GOT3 (cell line): ENCODE results near the gene MANBA.
"Not testable (repeated sequence)": the region's sequence is repeated elsewhere in the genome, so short reads cannot be mapped to it uniquely, and the experiment has no call there.

ENCODE experiments used
- DNase-seq: peaks from one replicate; lab custom pipeline; 2025; ENCODE audit warnings: mixed read lengths; lab: John Stamatoyannopoulos, UW

Gene MANBA

DNA sequence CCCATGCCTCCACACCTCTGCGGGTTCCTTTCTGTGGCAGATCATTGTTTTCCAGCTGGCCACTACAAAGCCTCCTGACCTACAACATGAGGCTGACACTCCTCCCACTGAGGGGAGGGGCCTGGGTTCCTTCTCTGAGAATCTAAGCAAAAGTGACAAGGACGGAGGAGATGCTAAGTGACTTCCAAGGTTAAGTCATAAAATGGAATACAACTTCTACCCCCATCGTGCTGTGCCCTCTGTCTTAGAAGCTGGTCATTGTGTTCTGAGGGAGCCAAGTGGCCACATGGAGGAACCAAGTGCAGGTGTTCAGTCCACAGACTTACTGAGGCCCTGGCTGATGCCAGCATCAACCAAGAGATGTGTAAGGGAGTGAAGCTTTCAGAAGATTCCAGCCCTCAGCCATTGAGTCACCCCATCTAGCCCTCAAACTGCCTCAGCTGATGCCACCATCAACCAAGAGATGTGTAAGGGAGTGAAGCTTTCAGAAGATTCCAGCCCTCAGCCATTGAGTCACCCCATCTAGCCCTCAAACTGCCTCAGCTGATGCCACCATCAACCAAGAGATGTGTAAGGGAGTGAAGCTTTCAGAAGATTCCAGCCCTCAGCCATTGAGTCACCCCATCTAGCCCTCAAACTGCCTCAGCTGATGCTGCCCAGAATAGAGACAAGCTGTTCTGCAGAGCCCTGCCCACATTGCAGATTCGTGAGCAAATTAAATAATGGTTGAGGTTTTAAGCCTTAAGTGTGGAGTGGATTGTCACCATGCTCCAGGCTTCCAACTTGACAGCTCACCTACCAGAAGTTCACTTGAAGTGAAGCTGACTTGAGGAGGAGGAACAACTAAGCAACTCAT, 140.8 kb downstream of the MANBA start:
- not testable (repeated sequence) for DNase-seq

GRCh38 chr4:102619021-102619420, 141.7 kb downstream of the MANBA start:
- DNase-seq, result not testable (repeated sequence)

DNA sequence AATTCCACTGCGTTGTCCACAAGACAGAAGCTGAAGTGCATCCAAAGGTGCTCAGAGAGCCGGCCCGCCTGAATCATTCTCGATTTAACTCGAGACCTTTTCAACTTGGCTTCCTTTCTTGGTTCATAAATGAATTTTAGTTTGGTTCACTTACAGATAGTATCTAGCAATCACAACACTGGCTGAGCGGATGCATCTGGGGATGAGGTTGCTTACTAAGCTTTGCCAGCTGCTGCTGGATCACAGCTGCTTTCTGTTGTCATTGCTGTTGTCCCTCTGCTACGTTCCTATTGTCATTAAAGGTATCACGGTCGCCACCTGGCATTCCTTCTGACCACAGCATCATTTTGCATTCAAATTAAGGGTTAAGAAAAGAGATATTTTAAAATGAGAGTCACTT, 144.1 kb downstream of the MANBA start:
- no peak for DNase-seq

- DNase-seq, result no peak
Measured at GRCh38 chr4:102614801-102615200, 146.0 kb downstream of the MANBA start.

DNA sequence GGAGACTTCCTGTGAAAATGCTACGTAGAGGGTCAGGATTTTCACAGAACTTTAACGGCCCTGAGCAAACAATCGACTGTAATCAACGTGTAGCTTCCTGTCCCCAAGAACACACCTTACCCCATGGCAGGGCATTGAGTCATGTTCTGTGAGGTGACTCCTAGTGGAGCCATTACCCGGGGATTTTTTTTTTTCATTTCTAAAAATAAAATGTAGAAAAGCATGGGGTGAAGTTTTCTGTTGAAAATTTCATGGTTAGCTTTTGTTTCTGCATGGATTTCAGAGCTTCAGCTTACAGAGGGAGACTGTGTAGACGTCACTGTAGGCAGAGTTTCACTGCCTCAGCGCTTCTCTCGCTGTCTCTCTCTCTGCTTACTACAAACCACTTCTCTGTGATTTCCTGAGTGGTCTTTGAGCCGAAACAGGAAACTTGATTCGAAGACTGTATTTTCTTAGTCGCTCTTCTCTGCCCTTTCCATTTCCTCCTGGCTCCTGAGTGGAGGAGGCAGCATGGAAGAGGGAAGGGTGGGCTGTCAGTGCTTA, 147.9 kb downstream of the MANBA start:
- DNase-seq, result no peak

DNA sequence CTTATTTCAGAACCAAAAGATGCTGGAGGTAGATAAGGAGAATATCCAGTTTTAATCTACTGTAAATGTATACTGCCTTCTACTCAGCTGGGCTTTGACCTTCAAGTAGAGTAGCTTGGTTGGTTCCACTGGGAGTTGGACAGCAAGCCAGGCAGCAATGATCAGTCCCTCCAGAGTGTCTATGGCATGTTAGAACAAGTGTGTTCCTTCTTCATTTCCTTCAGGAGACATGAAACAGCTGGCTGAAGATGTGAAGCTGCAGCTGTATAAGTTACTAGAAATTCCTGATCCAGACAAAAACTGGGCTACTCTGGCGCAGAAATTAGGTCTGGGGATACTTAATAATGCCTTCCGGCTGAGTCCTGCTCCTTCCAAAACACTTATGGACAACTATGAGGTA, 148.6 kb downstream of the MANBA start:
- DNase-seq, result no peak

- no peak for DNase-seq
Measured at GRCh38 chr4:102610476-102610875, 150.3 kb downstream of the MANBA start.

DNA sequence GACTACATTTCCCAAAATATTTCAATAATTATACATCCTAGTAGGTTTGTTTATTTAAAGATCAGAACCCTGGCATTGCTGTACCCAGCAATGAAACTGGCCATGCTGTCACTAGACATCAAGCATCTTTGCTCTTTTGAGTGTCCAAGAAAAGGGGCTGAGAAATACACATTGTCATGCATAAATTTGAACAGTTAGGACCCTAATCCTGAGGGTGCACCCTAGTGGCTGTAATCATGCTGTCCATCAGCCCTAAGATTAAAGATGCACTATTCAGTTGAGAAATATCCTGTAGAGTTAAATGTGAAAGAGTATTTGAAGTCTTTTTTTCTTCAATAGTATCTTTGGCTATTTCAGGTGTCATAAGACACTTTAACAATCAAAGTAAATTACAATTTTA, 150.8 kb downstream of the MANBA start:
- DNase-seq, result no peak

DNA sequence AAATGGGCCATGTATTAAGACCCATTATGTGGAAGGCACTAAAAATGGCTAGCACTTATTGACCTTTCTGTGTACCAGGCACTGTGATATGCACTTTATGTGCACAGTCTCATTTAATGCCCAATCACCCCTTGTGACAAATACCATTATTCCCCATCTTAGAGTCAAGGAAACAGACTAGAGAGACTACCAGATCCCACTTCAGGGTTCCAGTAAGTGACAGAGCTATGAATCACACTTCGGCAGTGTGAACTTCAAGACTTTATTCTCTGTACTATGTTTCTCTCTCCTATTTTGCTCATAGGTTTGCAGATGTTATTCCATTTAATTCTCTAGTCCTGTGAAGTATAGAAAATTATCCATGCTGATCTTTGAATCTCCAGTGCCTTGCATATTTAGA, 152.6 kb downstream of the MANBA start:
- no peak for DNase-seq

DNA sequence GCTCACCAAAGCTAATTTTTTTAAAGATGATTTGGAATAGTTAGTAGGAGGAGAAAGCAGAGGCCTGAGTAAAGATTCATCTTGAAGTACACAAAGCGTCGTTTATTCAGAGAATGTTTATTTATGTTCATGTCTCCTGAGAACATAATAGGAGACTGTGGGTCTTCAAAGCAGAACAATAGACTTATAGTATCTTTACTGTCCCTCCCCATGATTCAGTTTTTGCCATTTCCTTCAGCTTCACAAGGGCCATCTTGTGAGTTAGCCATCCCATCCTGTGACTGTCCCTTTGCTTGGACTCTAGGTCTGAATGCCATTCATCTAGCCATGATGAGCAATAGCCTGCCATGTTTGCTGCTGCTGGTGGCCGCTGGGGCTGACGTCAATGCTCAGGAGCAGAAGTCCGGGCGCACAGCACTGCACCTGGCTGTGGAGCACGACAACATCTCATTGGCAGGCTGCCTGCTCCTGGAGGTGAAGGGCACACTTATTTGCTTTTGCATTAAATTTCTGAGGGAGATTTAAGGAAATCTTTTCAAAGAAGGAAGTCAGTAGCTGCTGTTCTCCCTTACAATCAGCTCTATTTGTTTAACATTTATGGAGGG, 153.8 kb downstream of the MANBA start:
- no peak for DNase-seq

DNA sequence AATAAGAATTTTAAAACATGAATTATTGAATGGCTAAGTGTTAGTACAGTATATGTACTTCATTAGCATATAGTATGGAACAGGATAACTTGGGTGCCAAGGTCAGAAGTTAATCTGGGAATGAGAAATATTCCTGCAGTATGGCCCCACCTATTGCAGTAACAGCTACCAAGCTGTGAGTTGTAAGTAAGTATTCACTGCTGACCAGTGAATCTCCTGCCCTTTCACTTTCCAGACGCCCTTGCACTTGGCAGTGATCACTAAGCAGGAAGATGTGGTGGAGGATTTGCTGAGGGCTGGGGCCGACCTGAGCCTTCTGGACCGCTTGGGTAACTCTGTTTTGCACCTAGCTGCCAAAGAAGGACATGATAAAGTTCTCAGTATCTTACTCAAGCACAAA, 154.5 kb downstream of the MANBA start:
- no peak for DNase-seq

DNA sequence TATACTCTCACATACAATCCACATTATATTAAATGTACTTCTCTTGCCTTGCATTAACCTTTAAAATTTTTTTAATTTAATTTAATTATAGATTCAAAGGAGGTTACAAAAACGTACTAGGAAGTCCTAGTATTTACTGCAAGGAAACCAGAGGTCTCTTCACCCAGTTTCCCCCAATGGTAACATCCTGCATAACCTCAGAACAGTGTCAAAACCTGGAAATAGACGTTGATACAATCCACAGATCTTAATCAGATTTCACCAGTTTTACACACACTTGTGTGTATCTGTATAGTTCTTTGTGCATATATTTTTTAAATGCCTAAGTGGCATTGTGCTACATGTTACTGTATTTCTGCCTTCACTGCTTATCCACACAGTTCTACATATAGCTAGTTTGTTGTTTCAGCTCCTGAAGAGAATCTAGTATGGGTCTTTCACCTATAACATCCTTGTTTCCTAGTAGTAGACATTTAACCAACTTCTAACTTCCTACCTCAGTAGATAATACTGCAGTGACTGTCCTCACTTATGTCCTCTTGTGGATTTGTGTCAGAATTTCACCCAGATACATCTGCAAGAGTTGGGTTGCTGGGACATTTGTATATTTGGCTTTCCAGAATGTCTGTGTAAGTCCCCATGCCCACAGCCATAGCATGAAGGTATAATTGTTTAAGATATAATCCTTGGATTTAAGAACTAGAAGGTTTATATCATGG, 156.4 kb downstream of the MANBA start:
- DNase-seq, result no peak

- no peak for DNase-seq
Measured at GRCh38 chr4:102601586-102602227, 159.1 kb downstream of the MANBA start.

DNA sequence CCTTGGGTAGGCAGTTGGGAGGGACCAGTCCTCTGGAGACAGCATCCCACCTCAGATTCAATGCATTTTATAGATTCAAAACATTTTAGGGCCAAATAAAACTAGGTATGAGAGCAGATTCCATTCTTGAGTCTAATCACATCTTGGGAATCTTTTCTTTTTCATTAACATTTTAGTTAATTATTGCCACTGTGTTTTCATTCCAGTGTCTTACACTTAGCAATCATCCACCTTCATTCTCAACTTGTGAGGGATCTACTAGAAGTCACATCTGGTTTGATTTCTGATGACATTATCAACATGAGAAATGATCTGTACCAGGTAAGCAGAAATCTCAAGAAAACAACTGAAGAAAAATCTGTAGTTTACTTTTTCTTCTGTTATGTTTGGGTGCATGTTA, 160.1 kb downstream of the MANBA start:
- DNase-seq, result no peak

DNA sequence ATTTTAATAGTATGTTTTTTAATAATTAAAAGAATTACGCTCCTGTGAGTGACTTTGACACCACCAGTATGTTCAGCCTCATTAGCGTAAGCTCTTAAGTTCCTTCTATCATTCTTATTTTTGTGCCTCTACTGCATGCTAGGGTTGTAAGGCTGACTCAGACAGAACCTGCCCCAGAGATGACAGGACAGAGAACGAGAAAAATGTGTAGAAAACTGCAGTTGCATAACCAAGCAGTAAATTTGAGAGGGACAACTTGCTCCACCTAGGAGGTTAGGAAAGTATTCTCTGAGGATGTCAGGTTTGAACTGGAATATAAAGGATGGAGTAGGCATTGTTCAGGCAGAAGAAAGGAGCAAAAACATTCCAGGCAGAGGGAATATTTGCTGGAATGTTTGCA, 160.9 kb downstream of the MANBA start:
- DNase-seq, result no peak

DNA sequence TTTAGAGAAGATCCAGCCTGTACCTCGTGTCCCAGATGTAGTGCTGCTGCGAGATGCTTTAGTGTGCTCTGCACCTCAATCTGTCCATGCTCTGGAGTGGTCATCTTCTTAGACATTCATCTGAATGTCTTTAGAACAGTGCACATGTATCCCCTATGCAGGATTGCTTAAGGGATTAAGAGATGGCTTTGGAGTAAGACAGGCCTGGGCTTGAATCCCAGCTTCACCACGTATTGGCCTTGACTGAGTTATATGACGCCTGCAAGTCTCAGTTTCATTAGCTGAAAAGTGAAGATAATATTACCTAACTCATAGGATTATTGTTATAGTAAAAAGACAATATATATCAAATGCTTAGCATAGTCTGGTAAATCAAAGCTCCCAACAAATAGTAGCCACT, 161.3 kb downstream of the MANBA start:
- no peak for DNase-seq

- no peak for DNase-seq
Measured at GRCh38 chr4:102598762-102599374, 161.9 kb downstream of the MANBA start.

DNA sequence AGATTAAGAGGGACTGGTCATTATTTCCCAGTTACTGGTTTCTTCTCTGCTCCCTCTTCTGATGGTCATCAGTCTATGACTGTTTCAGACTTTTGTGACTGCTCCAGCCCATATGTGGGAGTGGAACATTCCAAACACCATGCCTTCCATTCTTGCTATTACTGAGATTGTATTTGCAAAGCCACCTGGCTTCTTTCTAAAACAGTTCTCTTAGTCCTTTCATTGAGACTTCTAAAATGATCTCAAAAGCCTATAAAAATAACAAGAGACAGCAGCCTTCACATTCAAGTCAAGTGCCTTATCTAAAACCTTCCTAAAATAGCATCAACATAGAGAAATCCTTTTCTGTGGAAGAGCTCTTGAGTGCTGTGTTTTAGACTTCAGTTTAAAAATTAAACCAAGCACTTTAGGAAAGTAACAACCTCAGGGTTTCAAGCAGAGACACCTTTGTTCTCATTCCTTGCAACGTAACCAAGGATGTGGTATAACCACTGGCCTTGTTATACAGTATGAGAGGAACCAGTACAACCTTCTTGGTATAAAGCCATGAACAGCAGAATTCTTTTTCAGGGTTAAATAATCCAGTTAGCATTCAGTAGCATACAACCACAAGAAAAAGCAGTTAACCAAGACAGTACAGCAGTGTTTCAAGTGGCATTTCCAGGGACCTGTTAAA, 162.5 kb downstream of the MANBA start:
- no peak for DNase-seq

- DNase-seq, result no peak
Measured at GRCh38 chr4:102596532-102596931, 164.2 kb downstream of the MANBA start.

- no peak for DNase-seq
Measured at GRCh38 chr4:102594000-102594399, 166.8 kb downstream of the MANBA start.

GRCh38 chr4:102593147-102593546, 167.6 kb downstream of the MANBA start:
- no peak for DNase-seq
